Fibroblast of the aortic adventitia (primary cell): Measurements from ENCODE around the gene IQCF6. TPM values are rescaled to one million over a fixed set of nuclear protein-coding genes. Genes with fewer than 3 reads are reported as not detected.
"Not testable (repeated sequence)": the region's sequence is repeated elsewhere in the genome, so short reads cannot be mapped to it uniquely, and the experiment has no call there.

Experiments used
- DNase-seq: peaks from one replicate; pipeline ENCODE4 v3.0.0-alpha.2; 2010; ENCODE audit warnings: low read depth
- H3K4me3 ChIP-seq: 2 replicates; pipeline ENCODE4 v1.5.1; 2011; ENCODE audit warnings: low read depth, mild to moderate bottlenecking, control low read depth, low read length, moderate library complexity
- CTCF ChIP-seq: IDR thresholded peaks from 2 replicates; pipeline ENCODE4 v1.5.1; 2011; ENCODE audit warnings: mild to moderate bottlenecking, low read length, control low read depth, inconsistent platforms; ENCODE audit not compliant: insufficient read depth
- total RNA-seq: library from RNA; depleted of rRNA; stranded (reverse); fragments of >200 nt; gene quantifications from 2 replicates; pipeline ENCODE4 v1.2.3, GENCODE V29; 2012; ENCODE audit warnings: low replicate concordance

IQCF6 gene
- total RNA-seq, 1 donor = not detected

GRCh38 chr3:51798411-51798963 is 19.4 kb upstream of the IQCF6 start:
- no peak for TF ChIP-seq CTCF
- H3K4me3 ChIP-seq = no peak overlapping the region
- DNase-seq = no peak

GRCh38 chr3:51796854-51797253 is 17.8 kb upstream of the IQCF6 start:
- no peak for DNase-seq
- no peak for TF ChIP-seq CTCF
- H3K4me3 ChIP-seq = no peak overlapping the region

DNA sequence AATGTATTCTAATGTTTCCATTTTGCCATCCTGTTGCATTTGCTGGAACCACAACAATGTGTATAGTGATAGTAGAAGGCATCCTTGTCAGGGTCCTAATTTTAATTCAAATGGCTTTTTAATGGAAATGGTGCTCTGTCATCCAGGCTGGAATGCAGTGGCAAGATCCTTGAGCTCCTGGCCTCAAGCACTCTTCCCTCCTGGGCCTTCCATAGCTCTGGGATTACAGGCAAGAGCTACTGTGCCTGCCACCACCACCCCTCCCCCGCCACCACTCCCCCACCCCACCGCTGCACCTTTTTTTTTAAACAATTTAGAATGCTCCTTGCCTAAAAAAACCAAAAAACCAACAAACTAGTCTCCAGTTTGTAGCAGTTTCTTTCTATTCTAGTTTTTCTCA is 15.2 kb upstream of the IQCF6 start:
- no peak overlapping the region for H3K4me3 ChIP-seq
- no peak for DNase-seq
- TF ChIP-seq CTCF = no peak

DNA sequence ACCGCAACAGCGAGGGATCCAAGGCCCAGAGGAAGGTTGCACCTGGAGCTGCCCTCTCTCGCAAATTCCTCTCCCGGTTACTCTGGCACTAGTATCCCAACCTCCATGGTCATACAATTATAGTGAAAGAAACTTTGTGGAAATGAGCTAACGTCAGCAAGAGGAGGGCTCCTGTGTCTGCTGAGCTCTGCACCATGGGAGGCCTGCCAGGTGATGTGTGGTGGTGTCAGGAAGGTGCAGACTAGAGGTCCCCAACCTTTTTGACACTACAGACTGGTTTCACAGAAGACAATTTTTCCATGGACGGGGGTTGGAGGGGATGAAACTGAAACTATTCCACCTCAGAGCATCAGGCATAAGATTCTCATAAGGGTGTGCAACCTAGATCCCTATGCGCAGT is 13.2 kb upstream of the IQCF6 start:
- no peak for TF ChIP-seq CTCF
- H3K4me3 ChIP-seq = no peak overlapping the region
- DNase-seq = no peak

DNA sequence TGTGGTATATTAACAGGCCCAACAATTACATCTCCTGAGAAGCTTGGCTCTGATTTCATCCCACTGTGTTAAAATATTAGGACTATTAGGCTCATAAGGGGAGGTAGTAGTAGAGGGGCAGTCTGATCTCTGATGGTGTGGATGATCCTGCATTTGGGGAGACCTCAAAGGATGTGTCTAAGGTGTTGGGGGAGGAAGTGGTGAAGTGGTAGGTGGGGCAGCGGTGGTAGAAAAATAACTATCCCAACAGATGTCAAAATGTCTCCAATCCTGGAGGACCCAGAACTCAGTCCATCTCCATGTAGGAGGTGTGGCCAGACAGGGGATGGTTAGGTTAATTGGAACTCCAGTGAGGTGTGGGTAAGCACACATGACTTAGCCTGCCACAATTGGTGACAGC is 10.4 kb upstream of the IQCF6 start:
- no peak for DNase-seq
- TF ChIP-seq CTCF = no peak
- no peak overlapping the region for H3K4me3 ChIP-seq

DNA sequence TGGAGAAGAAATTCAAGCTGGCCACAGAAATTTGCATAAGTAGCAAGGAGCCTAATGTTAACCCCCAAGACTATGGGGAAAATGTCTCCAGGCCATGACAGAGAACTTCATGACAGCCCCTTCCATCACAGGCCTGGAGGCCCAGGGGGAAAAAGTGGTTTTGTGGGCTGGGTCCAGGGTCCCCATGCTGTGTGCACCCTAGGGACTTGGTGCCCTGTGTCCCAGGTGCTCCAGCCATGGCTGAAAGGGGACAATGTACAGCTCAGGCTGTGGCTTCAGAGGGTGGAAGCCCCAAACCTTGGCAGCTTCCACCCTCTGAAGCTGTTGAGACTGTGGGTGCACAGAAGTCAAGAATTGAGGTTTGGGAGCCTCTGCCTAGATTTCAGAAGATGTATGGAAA is 8.5 kb upstream of the IQCF6 start:
- not testable (repeated sequence) for H3K4me3 ChIP-seq, DNase-seq

GRCh38 chr3:51786267-51786666 is 7.2 kb upstream of the IQCF6 start:
- no peak overlapping the region for H3K4me3 ChIP-seq
- DNase-seq = no peak

More at GRCh38 chr3:51786267-51786666, 7.2 kb upstream of the IQCF6 start:
- no peak for TF ChIP-seq CTCF
